ENCODE data around the gene TSR3. TPM values are rescaled to one million over a fixed set of nuclear protein-coding genes. Genes with fewer than 3 reads are reported as not detected.
A peak's percentile ranks its signal among the peaks of the same experiment; 100 is the strongest.

TSR3 gene
- total RNA-seq, 4 donors from 2014 or later, result 48.2 to 62.3 (median 53.6) TPM

- DNase-seq, result no peak
- peak overlapping the region; percentile 94 to 98 (median 94) for H3K4me3 ChIP-seq
- H3K36me3 ChIP-seq, result peaks cover 0 to 34% (median 0%) of the 10 kb centered on the region in 3 donors
- H3K9me3 ChIP-seq, result no peaks in the 10 kb centered on the region
- H3K27ac ChIP-seq, result peak overlapping the region; percentile 63 to 80 (median 78)
- H3K27me3 ChIP-seq, result no peaks in the 10 kb centered on the region
- H3K4me1 ChIP-seq, result peaks cover 0 to 27% (median 15%) of the 10 kb centered on the region in 4 donors
- TF ChIP-seq POLR2A (IDR thresholded peaks at IDR 0.05), result no peak
- TF ChIP-seq, protein P1, sequence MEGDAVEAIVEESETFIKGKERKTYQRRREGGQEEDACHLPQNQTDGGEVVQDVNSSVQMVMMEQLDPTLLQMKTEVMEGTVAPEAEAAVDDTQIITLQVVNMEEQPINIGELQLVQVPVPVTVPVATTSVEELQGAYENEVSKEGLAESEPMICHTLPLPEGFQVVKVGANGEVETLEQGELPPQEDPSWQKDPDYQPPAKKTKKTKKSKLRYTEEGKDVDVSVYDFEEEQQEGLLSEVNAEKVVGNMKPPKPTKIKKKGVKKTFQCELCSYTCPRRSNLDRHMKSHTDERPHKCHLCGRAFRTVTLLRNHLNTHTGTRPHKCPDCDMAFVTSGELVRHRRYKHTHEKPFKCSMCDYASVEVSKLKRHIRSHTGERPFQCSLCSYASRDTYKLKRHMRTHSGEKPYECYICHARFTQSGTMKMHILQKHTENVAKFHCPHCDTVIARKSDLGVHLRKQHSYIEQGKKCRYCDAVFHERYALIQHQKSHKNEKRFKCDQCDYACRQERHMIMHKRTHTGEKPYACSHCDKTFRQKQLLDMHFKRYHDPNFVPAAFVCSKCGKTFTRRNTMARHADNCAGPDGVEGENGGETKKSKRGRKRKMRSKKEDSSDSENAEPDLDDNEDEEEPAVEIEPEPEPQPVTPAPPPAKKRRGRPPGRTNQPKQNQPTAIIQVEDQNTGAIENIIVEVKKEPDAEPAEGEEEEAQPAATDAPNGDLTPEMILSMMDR (IDR thresholded peaks at IDR 0.05), result no peak
Measured at GRCh38 chr16:1351215-1351581, 480 bp downstream of the TSR3 start.

GRCh38 chr16:1350691-1351090 is 987 bp downstream of the TSR3 start:
- H3K27me3 ChIP-seq, result no peaks in the 10 kb centered on the region
- peaks cover 0 to 34% (median 0%) of the 10 kb centered on the region in 3 donors for H3K36me3 ChIP-seq
- no peak for TF ChIP-seq POLR2A (IDR thresholded peaks at IDR 0.05)
- TF ChIP-seq, protein P1 (IDR thresholded peaks at IDR 0.05), result no peak
- H3K27ac ChIP-seq, result peak overlapping the region in 2 of 4 donors; percentile 79 to 80
- DNase-seq, result no peak
- peaks cover 0 to 27% (median 15%) of the 10 kb centered on the region in 4 donors for H3K4me1 ChIP-seq
- peak overlapping the region; percentile 94 to 98 (median 94) for H3K4me3 ChIP-seq
- no peaks in the 10 kb centered on the region for H3K9me3 ChIP-seq

- Histone ChIP-seq H3K4me1 (peaks cover 0 to 27% (median 15%) of the 10 kb centered on the region in 4 donors), H3K27ac (no peak overlapping the region), H3K27me3 (no peaks in the 10 kb centered on the region), H3K36me3 (peaks cover 0 to 34% (median 0%) of the 10 kb centered on the region in 3 donors), H3K9me3 (no peaks in the 10 kb centered on the region), H3K4me3 (no peak overlapping the region)
- no peak for TF ChIP-seq POLR2A (IDR thresholded peaks at IDR 0.05)
- TF ChIP-seq, protein P1 (IDR thresholded peaks at IDR 0.05), result no peak
- DNase-seq, result no peak
Measured at GRCh38 chr16:1349951-1350350, 1.7 kb downstream of the TSR3 start.

GRCh38 chr16:1349351-1349750 is 2.3 kb downstream of the TSR3 start:
- no peak for DNase-seq
- no peak overlapping the region for H3K4me3 ChIP-seq
- no peaks in the 10 kb centered on the region for H3K9me3 ChIP-seq
- no peak for TF ChIP-seq POLR2A (IDR thresholded peaks at IDR 0.05)
- TF ChIP-seq, protein P1 (IDR thresholded peaks at IDR 0.05), result no peak
- H3K4me1 ChIP-seq, result peaks cover 0 to 27% (median 15%) of the 10 kb centered on the region in 4 donors
- no peaks in the 10 kb centered on the region for H3K27me3 ChIP-seq
- no peak overlapping the region for H3K27ac ChIP-seq
- peaks cover 0 to 34% (median 0%) of the 10 kb centered on the region in 3 donors for H3K36me3 ChIP-seq

DNA sequence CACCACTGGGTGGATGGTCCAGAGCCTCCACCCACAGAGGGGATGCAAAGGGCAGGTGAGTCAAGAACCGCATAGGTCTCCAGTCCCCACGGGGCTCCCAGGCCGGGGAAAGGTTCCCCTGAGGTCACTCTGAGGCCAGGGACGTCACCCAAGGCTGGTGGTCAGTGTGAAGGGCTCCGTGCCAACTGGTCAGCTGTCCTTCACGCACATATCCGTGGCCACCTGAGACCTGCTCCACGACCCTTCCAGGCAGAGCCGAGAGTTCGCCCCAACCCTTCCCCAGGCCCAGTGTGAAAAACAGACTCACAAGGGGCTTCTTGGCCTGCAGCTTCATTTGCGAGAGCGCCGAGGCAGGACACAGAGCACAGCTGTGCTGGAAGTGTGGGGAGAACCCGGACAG is 2.8 kb downstream of the TSR3 start:
- Histone ChIP-seq H3K27ac (no peak overlapping the region), H3K9me3 (no peaks in the 10 kb centered on the region), H3K4me3 (no peak overlapping the region), H3K36me3 (peaks cover 0 to 34% (median 0%) of the 10 kb centered on the region in 3 donors), H3K27me3 (no peaks in the 10 kb centered on the region), H3K4me1 (peaks cover 0 to 29% (median 17%) of the 10 kb centered on the region in 4 donors)
- DNase-seq, result no peak
- TF ChIP-seq POLR2A (IDR thresholded peaks at IDR 0.05), result no peak
- TF ChIP-seq, protein P1 (IDR thresholded peaks at IDR 0.05), result no peak

DNA sequence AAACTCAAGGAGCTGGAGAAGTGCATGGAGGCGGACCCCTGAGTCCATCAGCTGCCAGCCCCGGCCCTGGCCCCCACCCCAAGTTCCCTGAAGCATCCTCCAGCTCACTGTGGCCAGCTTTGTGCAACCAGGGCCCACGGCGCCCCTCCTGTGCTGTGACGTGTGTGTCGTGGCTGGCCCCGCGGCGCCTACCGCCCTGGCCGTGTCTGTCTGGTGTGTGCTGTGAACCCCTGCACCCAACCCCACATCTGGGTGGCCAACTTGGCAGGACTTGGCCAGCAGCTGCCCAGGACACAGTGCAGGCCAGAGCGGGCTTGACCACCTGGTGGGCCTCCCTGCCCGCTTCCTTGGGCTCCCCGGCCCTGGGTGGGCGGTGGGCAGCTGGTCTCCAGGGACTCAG is 3.2 kb downstream of the TSR3 start:
- H3K4me3 ChIP-seq, result no peak overlapping the region
- no peak overlapping the region for H3K27ac ChIP-seq
- H3K27me3 ChIP-seq, result no peaks in the 10 kb centered on the region
- no peaks in the 10 kb centered on the region for H3K9me3 ChIP-seq
- H3K36me3 ChIP-seq, result peaks cover 0 to 34% (median 0%) of the 10 kb centered on the region in 3 donors
- TF ChIP-seq, protein P1 (IDR thresholded peaks at IDR 0.05), result no peak
- no peak for TF ChIP-seq POLR2A (IDR thresholded peaks at IDR 0.05)
- H3K4me1 ChIP-seq, result peaks cover 0 to 34% (median 19%) of the 10 kb centered on the region in 4 donors
- no peak for DNase-seq
